ENCODE results near the gene ARHGEF4.

The ARHGEF4 gene

DNA sequence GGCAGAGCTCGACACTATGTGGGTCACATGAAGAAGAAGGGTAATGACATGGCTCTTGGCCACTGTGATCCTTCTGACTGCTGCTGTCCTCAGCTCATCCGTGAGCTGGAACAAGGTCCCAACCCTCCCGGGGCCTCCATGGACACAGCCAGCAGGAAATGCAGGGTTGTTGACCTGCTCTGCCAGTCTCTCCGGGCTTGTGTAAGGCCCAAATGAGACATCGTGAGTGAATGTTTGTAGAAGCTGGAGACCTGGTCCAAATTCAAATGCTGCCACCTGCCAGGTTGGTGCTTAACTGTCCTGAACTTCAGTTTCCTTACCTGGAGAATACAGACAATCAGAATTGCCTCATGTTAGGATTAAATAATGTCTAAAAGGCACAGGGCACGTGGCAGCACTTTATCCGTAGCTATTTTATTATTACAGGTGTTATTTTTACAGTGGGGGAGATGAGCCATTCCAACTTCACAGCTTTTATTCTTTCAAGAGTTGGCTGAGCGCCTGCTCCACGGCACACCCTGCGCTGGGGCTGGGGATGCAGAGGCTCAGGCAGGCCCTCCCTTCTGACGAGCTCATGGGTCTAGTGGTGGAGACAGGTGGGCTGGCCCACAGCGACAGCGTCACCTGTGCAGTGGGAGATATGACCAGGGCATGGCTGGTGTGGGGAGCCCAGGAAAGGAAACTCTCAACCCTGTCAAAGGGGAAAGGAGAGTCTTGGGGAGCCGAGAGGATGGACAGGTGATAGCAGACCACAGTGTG is 15.1 kb downstream of the ARHGEF4 start:
- DNase-seq (ENCODE audit: low spot score) = no peak

DNA sequence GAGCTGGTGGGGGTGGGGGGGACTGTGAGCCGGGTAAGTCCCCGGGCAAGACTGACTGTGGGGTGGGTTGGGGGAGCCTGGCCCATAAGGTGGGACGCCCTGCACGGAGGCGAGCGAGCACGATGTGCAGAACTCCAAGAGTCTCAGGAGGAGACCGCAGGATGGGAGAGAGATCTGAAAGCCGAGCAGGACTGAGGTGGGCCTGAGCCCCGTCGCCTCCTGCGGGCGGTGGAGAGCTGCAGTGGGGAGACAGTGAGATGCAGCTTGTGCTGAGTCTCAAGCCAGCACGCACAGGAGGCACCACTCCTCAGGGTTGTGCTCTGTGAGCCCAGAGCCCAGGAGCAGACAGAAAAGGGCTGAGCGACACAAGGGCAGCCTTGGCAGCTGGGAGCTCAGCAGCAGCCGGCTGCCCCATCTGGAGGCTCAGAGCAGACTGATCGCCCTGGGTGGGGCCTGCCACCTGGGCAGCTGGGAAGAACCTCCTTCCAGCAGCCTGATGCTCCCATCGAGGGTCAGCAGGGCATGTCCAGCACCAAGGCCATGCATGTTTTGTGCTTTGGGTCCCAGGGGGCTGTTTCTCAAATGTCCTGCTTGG is 15.9 kb downstream of the ARHGEF4 start:
- no peak for DNase-seq (ENCODE audit: low spot score)

DNA sequence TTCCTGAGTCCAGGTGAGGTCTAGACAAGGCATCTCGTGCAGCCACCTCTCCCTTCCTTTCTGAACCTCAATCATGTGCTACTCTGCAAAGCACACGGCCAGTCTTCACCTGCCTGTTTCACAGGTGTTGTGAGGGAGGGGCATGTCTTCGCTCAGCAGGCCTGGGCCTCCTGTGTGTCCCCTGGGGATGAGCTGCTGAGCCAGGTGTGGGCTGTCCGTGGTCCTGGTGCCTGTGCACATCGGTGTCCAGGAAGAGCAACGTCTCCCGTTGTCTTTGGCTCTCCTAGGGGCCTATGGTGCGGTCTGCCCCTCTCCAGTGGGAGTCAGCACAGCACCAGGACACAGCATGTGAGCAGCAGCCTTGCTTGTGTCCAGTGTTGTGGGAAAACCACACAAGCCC is 16.7 kb downstream of the ARHGEF4 start:
- no peak for DNase-seq (ENCODE audit: low spot score)

DNA sequence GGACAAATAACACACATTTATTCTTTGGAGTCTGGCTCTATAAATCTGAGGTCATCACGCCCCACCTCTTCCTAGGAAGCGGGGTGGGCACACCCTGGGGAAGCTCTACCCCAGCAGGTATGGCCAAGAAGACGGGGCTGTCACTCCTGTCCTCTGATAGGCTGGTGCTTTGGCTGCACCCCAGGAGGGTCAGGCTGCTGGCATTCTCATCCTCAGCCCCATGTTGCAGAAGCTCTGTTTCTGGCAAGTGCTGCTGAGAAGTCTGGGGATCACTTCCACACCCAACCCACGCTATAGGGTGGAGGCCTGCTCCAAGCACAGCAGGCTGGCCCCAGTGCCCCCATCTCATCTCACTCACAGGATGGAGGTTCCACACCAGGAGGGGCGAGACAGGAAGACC is 17.6 kb downstream of the ARHGEF4 start:
- no peak for DNase-seq (ENCODE audit: low spot score)

DNA sequence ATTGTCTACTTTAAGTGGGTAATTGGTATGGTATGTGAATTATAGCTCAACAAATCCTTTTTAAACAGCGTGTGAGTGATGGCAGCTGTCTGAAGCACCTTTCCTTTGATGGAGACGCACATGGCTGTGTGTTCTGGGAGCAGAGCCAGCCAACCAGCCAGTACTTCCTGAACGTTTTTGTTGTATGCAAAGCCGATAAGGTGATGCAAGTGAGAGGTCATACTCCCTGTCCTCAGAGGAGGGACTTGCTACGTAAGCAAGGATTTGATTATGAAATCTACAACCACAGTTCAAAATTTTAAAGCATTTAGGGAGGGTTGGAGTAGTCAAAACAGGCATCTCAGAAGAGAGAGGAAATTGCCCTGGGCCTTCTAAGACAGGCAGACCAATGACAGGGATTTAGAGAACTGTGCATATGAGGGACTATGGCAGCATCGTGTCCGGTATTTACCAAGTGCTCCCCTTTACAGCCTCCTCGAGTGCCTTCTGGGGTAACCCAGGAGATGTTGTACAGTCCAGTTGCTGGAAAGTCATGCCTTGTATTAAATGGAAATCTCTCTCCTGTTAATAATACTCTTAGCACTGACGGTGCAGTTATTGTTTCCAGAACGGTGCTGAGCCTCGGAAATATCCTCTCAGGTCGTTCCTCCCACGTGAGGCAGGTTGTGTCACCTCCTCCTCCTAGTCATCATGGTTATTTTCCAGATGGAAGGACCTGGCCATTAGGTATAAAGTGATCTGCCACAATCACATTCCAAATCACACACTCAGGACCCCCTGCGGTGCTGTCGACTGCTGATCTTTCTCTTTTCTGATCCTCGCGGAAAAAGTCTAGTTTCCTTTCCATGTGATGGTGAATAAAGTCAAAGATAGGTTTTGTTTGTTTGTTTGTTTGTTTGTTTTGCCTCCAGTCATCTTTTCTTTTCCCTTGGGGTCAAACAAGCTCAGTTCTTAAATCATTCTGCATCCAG is 28.4 kb downstream of the ARHGEF4 start:
- no peak for DNase-seq (ENCODE audit: low spot score)

DNA sequence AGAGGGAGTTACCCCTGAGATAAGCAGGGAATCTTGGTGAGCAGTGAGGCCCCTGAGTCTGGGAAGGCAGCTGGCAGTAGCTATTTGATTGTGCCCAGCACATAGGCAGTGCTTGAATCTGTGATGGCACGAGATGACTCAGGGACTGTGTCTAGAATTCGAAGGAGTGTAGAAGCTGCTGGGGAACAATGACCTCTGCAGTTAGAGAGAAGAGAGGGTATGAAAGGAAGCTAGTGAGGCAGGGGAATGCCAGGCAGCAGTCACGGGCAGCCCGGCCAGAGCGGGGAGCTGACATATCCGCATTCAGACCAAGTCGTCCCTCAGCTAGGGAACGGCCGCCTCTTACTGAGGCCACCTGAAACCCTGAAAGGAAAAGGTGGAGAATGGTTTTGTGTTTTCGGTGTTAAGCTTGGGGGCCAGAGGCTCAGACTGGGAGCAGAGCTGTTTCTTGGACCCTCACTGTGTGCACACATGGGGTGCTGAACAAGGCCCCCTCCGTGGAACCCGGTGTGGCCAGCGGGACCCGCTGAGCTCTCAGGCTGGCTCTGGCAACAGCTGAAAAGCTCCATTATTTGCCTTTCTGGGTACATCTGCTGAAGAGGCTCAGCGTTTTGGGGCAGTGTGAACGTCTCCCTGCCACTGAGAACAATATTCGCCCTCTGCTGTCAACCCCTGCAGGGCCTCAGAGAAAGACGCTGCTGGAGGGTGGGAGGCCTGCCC is 32.9 kb downstream of the ARHGEF4 start:
- DNase-seq (ENCODE audit: low spot score) = peak; percentile 94

DNA sequence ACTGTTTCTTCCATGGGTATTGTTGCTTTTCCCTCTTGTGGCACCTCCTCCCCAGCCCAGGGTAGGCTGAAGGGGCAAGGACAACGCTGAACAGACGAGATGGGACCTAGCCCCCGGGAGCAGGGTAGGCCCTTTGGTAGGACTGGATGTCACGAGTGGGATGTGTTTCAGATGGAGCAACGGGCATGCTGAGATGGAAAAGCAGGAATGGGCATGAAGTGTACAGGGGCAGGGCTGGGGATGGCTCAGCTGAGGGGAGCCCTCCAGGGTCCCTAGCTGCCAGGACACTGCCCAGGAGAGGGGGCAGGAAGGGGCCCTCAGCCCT is 33.4 kb downstream of the ARHGEF4 start:
- no peak for DNase-seq (ENCODE audit: low spot score)

DNA sequence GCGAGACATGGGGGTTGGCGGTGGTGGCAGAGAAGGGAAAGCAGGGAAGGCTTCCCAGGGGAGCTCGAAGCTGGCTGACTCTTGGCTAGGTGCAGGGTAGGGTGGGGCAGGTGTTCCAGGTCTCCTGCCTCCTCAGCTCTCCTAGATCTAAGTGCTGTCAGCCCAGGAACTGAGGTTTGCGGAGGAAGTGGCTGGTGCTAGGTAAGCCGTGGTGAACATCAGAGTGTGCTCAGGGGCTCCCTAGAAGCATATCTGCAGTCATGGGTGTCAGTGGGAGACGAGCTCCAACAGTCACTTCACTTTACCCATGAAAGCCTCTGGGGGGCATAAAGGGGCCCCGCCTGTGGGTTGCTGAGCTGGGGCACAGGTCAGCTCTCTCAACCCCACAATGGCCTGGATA is 34.1 kb downstream of the ARHGEF4 start:
- DNase-seq (ENCODE audit: low spot score) = no peak

DNA sequence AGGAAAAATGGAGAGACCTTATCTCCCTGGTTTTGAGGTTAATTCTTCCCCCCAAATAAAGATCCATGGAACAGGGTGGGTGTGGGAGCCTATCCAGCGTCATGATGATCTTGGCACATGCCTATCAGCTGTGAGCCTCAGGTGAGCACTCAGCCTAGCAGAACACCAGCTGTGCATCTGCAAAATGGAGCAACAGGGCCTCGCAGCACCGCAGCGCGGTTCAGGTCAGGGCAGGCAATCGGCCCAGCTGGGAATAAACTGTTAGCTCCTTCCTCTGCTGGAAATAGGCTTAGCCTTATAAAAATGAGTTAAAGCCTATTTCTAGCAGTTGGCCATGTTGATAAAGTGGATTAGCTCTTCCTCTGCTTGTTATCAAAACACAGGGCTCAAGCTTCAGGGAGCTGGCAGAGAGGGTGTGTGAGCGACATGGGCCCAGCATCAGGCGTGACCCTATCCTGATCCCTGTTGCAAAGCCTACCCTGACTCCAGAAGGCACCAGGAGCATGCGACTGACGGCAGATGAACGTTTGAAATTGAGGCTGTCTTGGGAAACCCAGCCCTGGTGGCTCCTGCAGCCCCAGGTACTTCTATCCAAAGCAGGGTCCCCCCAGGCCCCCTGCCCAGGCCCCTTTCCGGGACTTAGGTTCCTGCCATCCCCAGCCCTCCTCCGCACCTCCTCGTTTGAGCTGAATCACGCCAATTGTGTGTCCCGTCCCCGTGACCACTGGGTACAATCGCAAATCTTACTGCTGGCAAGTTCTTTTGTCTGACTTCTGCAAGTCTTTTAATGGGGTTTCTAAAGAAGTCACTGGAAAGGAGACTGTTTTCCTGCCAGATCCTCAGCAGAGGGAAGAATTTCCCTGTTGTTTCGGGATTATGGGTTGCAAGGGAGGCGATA is 35.4 kb downstream of the ARHGEF4 start:
- peak; percentile 34 for DNase-seq (ENCODE audit: low spot score)

DNA sequence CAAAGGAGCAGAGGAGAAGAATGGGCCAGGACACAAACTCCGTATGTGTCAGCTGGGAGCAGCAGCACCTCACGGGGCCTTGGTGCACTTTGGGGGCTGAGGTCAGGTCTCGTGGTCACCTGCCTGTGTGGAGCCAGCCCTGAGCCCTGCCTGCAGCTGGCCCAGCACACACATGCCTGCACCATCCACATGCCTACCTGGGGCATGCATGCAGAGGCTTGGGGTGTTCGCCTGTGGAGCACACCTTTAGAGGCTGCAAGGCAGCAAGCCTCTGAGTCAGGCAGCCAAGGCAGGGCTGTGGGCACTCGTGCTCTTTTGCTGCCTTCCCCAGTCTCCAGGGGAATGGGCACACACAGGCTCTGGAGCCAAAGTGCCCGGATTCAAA is 36.0 kb downstream of the ARHGEF4 start:
- no peak for DNase-seq (ENCODE audit: low spot score)

DNA sequence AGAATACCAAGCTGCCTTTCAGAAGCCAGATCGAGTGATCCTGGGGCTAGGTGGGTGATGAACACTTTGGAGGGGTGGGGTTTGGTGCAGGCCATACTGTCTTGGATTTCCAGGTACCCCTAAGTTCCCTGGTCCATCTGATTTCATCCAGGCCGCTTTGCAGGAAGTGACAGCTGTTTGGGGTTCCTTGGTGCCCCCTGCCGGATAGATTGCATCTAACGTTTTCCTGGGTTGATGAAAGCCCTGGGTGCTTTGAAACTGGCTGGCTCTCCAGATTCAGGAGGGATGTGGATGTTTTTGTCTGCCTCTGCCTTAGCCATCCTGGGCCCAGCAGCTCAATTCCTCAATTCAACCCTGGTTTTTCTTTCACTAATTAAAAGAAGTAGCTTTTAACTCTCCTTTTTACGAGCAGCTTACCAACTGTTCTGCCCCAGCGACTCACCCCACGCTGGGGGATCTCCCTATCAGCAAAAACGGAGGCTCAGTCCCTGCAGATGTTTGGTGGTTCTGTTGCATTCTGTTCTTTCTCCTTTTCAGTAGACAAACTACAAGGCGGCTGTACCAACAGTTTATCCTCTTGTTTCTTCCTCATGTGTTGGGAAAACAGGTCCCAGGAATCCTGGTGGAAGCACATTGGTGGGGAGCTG is 37.1 kb downstream of the ARHGEF4 start:
- DNase-seq (ENCODE audit: low spot score) = peak; percentile 86

DNA sequence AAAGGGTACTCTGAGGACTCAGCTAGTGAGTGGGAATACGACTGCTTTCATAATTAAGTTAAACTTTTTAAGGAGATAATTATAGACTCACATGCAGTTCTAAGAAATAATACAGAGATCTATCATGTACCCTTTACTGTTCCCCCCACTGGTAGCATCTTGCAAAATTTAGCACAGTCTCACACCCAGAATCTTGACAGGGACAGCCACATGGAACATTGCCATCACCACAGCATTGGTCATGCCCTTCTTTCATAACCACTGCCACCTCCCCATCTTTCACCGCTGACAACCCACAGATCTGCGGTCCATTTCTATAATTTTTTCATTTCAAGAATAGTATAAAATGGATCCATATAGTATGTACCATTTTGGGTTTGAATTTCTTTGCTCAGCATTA is 37.8 kb downstream of the ARHGEF4 start:
- no peak for DNase-seq (ENCODE audit: low spot score)

DNA sequence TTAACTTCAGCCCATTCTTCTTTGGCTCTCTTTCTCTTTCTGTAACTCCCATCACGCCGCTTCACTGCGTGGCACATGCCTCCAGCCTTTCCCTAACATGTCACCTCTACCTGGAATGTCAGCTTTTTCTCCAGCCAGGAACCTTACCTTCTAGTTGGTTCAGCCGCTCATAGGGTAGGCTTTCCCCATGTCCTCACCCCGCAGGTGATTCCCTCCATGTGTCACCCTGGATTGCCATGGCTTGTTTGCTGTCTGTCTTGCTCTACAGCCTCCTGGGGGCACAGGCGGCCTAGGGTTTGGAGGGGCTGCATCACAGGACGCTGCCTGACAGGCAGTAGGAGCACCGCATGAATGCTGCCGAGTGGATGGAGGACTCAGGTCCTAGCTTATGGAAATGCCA is 39.2 kb downstream of the ARHGEF4 start:
- no peak for DNase-seq (ENCODE audit: low spot score)

DNA sequence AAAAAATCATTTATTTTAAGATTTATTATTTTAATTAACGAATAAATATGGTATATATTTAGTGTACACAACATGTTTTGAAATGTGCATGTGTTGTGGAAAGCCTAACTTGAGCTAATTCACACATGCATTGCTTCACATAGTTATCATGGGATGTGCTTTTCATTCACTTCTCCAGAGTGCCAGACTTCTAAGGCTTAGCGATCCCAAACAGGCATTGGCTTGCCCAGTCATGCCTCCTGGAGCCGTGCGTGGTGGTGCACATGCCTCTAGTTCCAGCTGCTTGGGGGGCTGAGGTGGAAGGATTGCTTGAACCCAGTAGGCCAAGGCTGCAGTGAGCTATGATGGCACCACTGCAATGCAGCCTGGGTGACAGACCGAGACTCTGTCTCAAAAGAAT is 40.5 kb downstream of the ARHGEF4 start:
- DNase-seq (ENCODE audit: low spot score) = no peak

DNA sequence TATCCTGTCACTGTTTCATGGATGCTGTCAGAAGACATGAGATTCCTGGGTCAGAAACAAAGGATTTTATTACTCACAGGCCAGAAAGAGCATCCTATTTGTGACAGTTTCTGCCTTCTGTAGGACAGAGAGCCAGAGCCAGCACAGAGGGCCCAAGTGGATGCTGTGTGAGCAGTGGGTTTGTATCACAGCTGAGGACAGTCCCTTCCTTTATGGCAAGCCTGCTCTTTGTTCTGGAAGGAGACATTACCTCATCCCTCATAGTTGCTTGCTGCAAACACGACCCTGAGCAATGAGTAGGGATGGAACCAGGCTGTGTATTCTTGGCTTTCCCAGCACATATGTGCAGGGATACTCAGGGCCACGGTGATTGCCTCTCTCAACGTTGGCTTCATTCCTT is 41.6 kb downstream of the ARHGEF4 start:
- DNase-seq (ENCODE audit: low spot score) = peak; percentile 69

DNA sequence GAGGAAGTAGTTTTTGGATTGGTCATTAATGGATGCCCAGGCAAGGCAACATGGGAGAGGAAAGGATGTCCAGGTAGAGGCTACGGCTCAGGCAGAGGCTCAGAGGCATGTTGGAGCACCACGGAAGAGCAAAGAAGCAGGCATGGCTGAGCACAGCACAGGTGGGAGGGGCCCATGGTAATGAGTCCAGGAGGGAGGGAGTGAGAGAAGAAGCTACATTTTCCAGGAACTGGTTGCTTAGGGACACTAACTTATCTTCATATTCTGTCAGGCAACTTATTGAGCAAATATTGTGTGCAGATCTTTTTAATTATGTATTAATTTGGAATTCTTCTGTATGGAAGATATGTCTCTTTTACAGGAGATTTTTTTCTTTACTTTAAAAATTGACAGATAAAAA is 42.2 kb downstream of the ARHGEF4 start:
- no peak for DNase-seq (ENCODE audit: low spot score)

DNA sequence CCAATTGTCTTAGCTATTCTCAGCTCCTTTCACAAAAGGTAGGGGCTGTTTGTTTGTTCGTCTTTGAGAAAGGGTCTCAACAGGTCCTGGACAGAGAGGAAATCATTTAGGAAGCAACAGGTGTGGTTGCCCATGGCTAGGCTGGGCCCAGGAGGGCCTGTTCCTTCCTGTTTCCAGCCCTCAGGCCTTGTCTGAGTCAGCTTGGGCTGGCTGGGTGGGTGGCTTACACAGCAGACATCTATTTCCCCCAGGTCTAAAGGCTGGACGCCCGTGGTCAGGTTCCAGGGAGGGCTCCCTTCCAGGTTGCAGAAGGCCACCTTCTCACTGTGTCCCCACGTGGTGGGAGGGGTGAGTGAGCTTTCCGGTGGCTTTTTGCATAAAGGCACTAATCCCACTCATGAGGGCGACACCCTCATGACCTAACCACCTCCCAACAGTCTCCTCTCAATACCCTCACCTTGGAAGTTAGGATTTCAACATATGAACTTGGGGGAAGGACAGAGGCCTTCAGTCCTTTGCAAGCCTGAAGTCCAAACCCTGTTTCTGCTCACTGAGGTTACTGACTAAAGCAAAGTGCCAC is 45.5 kb downstream of the ARHGEF4 start:
- no peak for DNase-seq (ENCODE audit: low spot score)

DNA sequence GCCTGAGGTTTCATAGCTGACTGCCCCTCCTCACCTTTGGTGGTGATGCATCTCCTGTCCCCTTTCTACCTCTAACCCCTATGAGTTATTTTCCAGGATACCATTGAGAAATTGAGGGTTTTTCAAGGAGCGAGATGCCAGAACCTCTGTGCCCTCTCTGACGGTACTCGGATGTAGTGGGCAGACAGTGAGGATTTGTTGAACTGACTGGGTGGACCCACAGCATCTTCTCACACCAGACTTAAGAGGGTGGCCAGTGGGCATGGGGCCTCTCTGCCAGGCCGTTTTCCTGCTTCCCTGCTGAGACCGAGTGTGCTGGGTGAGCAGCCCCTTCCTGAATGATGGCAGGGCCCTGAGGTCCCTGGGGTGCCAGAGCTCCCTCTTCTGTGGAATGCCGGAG is 46.3 kb downstream of the ARHGEF4 start:
- no peak for DNase-seq (ENCODE audit: low spot score)

DNA sequence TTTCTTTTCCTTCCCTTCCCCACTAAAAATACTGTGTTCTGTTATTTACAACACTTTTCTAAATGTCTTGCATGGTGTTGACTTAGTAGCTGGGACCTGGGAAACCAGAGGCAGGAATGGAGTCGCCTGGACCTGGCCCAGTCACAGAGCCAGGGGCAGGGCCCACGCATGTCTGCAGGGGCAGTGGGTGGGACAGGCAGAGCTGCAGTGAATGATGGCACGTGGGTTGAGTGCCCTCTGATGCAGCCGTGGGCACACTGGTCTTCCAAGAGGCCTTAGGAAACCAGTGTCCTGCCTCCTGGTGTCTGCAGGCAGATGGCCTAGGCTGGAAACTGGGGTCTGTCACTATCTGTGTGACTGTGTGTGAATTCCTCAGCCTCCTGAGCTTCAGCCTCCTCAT is 46.8 kb downstream of the ARHGEF4 start:
- no peak for DNase-seq (ENCODE audit: low spot score)

DNA sequence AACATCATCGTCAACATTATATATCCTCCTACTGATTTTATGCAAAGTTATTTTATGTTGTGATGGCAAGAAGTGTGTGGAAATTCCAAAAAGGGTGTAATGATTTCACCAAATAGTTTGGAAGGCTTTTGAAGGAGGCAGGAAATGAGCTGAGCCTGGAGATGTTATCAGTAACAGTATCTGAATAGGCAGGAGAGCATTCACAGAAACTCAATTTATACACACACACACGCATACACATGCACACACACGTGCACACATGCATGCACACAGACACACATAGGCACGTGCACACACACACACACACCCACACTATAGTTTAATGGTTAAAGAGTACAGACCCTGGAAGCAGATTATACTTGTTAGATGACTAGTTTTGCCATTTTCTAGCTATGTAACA is 47.3 kb downstream of the ARHGEF4 start:
- DNase-seq (ENCODE audit: low spot score) = no peak

All from pons (tissue), 1 donor.